NK-92 (cell line): ENCODE data around the gene PRM3.
A peak's percentile ranks its signal among the peaks of the same experiment; 100 is the strongest.

Experiments used
- DNase-seq: peaks from one replicate; lab custom pipeline; 2025; ENCODE audit not compliant: unreplicated experiment; lab: John Stamatoyannopoulos, UW

Gene PRM3

GRCh38 chr16:11259655-11260595, 13.5 kb downstream of the PRM3 start:
- DNase-seq = no peak

DNA sequence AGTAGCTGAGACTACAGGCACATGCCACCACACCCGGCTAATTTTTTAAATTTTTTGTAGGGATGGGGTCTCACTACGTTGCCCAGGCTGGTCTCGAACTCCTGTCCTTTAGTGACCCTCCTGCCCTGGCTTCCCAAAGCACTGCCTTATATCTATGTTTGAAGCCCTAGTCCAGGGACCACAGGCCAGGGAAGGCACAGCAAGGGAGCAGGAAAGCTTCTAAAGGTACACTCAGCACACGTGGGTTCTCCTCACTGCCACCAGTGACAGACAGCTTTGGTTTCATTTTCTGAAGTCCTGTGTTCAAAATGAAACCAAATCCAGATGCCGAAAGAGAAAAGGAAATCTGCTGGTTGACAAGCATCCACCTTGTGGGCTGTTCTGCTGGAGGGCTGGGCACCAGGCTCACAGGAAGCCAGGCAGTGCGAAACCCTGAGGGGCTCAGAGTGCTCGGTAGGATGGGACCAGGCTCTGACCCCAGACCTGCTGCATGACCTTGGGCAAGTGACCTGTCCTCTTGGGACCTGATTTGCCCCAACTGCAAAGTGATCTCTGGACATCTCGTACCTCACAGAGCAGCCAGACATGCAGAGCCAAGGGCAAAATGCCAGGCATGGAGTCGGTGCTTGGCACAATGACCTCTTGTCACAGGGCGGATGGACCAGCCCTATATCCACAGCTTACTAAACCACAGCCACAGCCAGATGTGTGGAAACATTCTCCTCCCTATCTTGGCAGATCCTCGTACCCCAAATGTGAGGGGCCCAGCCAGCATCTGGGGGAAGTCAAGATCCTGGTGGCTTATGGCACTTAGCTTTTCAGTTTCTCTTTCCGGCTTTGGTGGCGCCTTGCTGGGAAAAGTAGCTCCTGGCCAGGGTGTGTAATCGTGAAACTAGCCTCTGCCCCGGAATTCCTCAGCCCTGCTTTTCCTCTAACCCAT, 14.6 kb downstream of the PRM3 start:
- no peak for DNase-seq

DNA sequence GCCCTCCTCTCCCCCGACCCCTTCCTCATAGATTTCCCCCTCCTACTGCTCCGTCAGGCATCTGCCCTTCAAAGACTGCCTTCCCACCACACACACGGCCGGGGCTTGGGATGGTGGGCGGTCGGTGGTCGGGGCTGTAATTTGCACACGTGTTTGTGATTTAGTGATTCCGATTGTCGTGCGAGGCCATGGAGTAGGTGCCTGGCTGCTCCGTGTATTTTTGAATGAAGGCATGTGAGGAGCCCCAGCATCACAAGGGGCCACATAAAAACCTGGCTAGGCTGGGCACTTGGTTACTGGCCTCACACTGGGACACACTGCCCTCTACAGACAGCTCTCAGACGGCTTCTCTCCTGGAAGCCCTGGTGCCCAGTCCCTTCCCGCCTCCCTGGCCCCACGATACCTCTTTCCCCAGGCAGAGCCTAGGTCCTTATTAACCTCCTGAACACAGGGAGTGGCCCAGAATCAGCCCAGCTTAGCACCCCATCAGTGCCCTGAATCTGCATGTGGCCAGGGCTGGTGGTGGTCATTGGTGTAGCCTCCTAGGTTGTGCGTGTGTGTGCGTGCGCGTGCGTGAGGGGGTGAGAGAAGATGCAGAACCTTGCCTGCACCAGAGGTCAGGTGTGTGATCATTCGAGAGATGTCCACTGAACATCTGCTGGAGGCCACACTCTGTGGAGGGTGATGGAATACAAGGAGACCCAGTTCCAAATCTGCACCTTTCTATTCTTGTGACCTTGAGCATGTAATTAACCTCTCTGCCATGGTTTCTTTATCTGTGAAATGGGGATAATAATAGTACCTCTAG, 16.1 kb downstream of the PRM3 start:
- no peak for DNase-seq

DNA sequence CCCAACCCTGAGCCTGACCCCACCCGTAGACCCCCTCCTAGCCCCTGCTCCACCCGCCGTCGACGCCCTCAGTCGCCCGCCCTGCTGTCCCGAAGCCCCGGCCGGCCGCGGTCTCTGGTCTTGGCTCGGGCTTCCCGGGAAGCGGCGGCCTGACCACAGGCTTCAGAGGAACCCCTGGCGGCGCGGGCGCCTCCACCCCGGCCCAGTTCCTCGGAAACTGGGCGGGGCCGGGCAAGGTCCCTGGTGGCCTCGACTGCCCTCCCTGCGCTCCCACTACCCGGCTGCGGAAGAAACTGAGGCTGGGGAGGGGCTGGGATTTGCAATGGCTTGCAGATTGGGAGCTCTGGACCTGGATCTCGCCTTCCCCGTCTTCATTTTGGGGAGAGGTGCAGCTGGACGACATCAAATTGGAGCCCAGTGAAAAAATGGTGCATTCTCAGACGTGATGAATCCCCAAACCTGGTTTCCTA, 16.7 kb downstream of the PRM3 start:
- DNase-seq = no peak

DNA sequence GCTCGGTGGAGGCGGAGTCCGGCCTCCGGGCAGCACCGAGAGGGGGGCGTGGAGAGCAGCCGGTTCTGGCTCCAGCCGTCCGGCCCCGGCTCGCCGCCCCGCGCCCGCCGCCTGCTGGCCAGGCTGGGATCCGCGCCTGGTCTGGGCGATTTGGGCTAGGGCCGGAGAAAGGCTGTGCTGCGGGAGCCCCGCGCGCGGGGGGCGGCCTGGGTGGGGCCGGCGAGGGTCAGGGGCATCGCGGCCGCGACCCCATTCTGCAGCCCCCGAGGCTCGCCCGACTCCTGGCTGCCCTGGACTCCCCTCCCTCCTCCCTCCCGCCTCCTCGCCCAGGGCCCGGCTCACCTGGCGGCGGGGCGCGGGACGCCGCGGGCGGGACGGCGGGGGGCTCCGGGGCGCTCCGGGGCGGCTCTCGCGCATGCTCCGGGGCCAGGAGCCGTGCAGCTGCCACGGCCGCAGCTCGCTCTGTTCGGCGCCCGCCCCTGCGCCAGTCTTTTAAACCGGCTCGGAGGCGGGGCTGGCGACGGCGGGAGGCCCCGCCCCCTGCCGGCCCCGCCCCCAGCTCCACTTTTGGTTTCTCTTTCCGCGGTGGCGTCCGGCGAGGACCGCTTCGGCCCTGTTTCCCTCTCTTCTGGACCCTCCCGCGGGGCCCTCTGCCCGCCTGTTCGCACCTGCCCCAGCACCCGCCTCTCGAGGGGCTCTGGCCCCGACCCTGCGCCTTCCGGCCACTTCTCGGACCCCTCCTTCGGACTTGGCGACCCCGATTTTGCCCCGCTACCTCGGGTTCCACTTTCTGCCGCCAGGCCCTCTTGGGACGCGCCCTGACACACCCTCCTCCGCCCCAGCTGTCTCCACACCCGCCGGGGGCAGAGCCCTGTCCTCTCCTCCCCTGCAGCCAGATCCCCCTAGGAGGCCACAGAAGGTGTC, 17.4 kb downstream of the PRM3 start, which contains the start of gene SOCS1:
SOCS1 (minus strand) TSS at position 468 of the 924 bp plus-strand sequence. CDS start 726 bp downstream, outside the sequence.
- DNase-seq = peak; percentile 27

DNA sequence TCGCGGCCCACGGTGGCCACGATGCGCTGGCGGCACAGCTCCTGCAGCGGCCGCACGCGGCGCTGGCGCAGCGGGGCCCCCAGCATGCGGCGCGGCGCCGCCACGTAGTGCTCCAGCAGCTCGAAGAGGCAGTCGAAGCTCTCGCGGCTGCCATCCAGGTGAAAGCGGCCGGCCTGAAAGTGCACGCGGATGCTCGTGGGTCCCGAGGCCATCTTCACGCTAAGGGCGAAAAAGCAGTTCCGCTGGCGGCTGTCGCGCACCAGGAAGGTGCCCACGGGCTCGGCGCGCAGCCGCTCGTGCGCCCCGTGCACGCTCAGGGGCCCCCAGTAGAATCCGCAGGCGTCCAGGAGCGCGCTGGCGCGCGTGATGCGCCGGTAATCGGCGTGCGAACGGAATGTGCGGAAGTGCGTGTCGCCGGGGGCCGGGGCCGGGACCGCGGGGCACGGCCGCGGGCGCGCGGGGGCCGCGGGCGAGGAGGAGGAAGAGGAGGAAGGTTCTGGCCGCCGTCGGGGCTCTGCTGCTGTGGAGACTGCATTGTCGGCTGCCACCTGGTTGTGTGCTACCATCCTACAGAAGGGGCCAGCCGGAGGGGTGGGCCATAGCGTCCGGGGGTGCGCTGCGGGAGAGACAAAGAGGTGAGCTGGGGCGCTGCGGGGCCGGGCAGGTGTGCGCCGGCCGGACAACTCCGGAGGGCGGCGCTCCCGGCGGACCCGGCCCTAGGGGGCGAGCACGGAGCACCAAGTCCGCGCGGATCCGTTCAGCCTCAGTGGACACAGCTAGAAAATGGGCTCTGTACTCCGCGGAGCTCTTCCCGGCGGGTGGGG, 18.3 kb downstream of the PRM3 start:
- no peak for DNase-seq

GRCh38 chr16:11253995-11254912, 19.2 kb downstream of the PRM3 start:
- DNase-seq = no peak

- DNase-seq = no peak
These were observed 20.1 kb downstream of the PRM3 start for GRCh38 chr16:11253009-11253994.

- no peak for DNase-seq
These were observed 20.9 kb downstream of the PRM3 start for GRCh38 chr16:11252482-11252931.

DNA sequence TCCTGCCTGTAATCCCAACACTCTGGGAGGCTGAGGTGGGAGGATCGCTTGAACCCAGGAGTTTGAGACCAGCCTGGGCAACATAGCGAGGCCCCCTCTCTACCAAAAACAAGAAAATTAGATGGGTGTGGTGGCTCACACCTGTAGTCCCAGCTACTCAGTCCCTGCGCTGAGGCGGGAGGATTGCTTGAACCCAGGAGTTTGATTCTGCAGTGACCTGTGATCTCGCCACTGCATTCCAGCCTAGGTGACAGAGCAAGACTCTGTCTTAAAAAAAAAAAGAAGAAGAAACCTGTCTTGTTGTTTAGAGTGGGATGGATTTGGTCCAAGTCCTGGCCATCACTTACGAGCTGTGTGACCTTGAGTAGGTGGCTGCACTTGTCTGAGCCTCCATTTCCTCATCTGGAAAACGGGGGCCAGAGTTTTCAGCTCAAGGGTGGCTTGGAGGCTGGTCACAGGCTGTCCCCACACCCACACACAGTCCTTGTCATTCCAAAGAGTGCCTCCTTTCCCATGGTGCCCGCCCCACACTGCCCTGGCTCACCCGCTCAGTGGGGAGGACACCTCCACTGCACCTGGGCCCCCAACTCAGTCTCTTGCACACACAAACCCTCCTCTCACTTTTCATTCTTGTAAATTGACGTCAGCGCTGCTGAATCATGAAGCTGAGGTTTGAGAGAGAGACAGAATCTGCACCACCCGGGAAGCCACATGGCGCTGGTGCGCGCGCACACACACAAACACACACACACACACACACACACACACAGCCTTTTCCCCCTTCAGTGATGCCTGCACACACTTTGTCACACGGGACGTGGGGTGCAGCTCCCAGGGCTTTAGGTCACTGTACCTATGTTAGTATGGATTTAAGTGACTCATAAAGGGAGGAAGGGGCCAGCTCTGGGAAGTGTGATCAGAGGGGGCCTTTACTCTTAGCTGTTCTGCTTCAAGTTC, 21.6 kb downstream of the PRM3 start:
- DNase-seq = no peak

DNA sequence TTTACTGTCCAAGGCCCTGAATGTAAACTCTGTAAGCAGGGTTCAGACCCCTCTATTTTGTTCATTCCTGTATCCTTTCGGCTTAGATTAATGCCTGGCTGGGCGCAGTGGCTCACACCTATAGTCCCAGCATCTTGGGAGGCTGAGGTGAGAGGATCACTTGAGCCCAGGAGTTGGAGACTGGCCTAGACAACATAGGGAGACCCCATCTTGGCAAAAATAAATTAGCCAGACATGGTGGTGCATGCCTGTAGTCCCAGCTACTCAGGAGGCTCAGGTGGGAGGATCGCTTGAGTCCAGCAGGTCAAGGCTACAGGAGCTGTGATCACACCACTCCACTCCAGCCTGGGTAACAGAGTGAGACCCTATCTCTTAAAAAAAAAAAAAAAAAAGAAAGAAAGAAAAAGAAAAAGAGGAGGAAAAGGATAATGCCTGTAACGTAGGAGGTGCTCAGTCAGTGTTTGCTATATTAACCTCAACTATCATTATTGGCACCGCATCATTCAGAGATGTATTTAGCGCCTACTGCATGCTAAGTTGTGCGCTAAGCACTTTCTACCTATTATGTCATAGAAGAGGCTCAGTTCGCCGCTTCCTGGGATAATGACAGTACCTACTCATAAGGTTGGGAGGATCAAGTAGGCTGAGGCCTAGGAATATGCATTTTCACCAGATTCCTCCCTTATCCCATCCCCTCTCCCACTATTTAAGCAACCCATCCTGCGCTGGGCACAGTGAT, 22.5 kb downstream of the PRM3 start:
- no peak for DNase-seq

- DNase-seq = no peak
These were observed 23.2 kb downstream of the PRM3 start for GRCh38 chr16:11250091-11250785.

- no peak for DNase-seq
These were observed 24.0 kb downstream of the PRM3 start for GRCh38 chr16:11249233-11250061.
